Activated CD4-positive, alpha-beta memory T cell treated with anti-CD3 and anti-CD28 coated beads, Interleukin-2, amount 10 ng/mL, durations not matched to agents 7 days and 5 days (primary cell): Measurements from ENCODE around the gene FAM98C. TPM values are rescaled to one million over a fixed set of nuclear protein-coding genes. Genes with fewer than 3 reads are reported as not detected.

Source experiments
- CTCF ChIA-PET: fragments of 350-600 bp; sonication (Branson Sonifier 250); formaldehyde crosslinking; loops from one replicate; lab custom pipeline; 2021; ENCODE audit warnings: antibody characterized with exemption, inconsistent platforms; lab: Charles Lee
- POLR2A ChIA-PET: fragments of 350-600 bp; sonication (Branson Sonifier 250); formaldehyde crosslinking; loops from one replicate; lab custom pipeline; 2021; ENCODE audit warnings: antibody characterized with exemption; lab: Charles Lee
- DNase-seq: peaks from one replicate; pipeline ENCODE4 v3.0.0-alpha.2; 2020
- H3K27ac Mint-ChIP-seq: one replicate; pipeline ENCODE4 v1.8.0; 2021; ENCODE audit warnings: mild to moderate bottlenecking, mixed read lengths
- H3K27me3 Mint-ChIP-seq: one replicate; pipeline ENCODE4 v1.8.0; 2021; ENCODE audit warnings: mixed read lengths
- H3K36me3 Mint-ChIP-seq: one replicate; pipeline ENCODE4 v1.8.0; 2021; ENCODE audit warnings: low read depth, mixed read lengths
- H3K4me1 Mint-ChIP-seq: one replicate; pipeline ENCODE4 v1.8.0; 2021; ENCODE audit warnings: mixed read lengths
- H3K4me3 Mint-ChIP-seq: one replicate; pipeline ENCODE4 v1.8.0; 2021; ENCODE audit warnings: mild to moderate bottlenecking, mixed read lengths
- H3K9me3 Mint-ChIP-seq: one replicate; pipeline ENCODE4 v1.8.0; 2021; ENCODE audit warnings: mixed read lengths
- total RNA-seq, 2 experiments: library from RNA; stranded (reverse); gene quantifications; one replicate each; pipeline ENCODE4 v1.2.3, GENCODE V29; 2021

Gene FAM98C
- total RNA-seq, 2 experiments from 2014 or later = 34.7 to 36.5 TPM

- CTCF ChIA-PET = interaction anchor here (1.9 kb wide), 1 partner anchor 34 kb away, joined by 4 read pairs; the partner anchor contains the start of gene FAM98C
- Mint-ChIP-seq H3K27me3 (peaks cover 6% of the 10 kb centered on the region), H3K4me3 (no peak overlapping the region), H3K27ac (no peak overlapping the region), H3K4me1 (peaks cover 14% of the 10 kb centered on the region), H3K36me3 (no peaks in the 10 kb centered on the region), H3K9me3 (no peaks in the 10 kb centered on the region)
- POLR2A ChIA-PET = no interaction called here
- no peak for DNase-seq
These were observed 34.4 kb downstream of the FAM98C start for GRCh38 chr19:38437295-38437694.

DNA sequence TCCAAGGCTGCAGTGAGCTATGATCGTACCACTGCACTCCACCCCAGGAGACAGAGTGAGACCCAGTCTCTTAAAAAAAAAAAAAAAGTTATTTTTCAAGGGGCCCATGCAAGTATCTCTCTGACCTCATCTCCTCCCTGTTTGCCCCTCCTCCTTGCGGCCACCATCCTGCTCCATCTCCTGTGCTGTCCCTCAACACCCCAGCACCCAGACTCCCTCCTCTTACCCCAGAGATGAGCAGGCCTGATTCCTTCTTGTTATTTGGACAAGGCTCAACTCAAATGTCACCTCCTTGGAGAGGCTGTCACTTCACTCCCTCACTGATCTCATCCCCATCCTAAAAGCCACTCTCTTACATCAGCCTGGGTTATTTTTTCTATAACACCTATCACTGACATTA is 35.0 kb downstream of the FAM98C start:
- Mint-ChIP-seq H3K4me3 (no peak overlapping the region), H3K27ac (no peak overlapping the region), H3K27me3 (peaks cover 6% of the 10 kb centered on the region), H3K36me3 (no peaks in the 10 kb centered on the region), H3K4me1 (peaks cover 14% of the 10 kb centered on the region), H3K9me3 (no peaks in the 10 kb centered on the region)
- DNase-seq = no peak
- ChIA-PET CTCF (interaction anchor here (1.9 kb wide), 1 partner anchor 35 kb away, joined by 4 read pairs; the partner anchor contains the start of gene FAM98C), POLR2A (no interaction called here)

GRCh38 chr19:38440592-38440991 is 37.7 kb downstream of the FAM98C start:
- POLR2A ChIA-PET = no interaction called here
- DNase-seq = no peak
- Mint-ChIP-seq H3K4me3 (no peak overlapping the region), H3K4me1 (peaks cover 7% of the 10 kb centered on the region), H3K9me3 (no peaks in the 10 kb centered on the region), H3K27me3 (no peaks in the 10 kb centered on the region), H3K36me3 (no peaks in the 10 kb centered on the region), H3K27ac (no peak overlapping the region)
- CTCF ChIA-PET = interaction anchor here (1.3 kb wide), 1 partner anchor 38 kb away, joined by 10 read pairs; the partner anchor contains the start of gene FAM98C

DNA sequence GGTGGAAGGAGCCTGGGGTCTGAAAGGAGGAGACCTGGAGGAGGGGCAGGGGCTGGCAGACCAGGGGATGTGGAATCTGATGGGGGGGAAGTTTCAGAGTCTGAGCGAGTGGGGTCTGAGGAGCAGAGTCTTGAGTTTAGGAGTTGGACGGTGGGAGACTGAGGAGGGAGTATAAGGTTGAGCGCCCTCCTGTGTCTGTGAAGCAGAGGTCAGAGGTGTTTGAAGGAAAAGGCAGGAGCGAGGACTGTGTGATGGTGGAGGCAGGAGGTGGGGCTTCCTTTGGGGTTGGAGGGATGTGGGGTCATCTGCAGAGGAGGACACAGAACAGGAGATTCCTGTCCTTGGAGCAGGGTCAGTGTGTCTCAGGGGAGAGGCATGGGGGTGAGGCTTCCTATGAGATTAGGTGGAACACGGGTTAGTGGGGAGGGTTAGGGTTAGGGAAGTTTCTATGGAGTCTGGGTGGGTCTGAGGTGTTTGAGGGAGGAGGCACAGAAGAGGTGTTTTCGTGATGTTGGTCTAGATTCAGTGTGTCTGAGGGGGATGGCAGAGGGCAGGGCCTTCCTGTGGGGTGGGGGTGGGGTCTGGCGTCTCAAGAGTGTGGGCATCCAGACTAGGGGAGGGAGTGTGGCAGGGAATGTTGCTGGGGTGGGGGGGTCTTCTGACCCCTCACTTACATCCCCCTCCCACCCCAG is 38.9 kb downstream of the FAM98C start:
- Mint-ChIP-seq H3K4me3 (no peak overlapping the region), H3K36me3 (no peaks in the 10 kb centered on the region), H3K4me1 (peaks cover 10% of the 10 kb centered on the region), H3K9me3 (no peaks in the 10 kb centered on the region), H3K27me3 (no peaks in the 10 kb centered on the region), H3K27ac (no peak overlapping the region)
- ChIA-PET CTCF (interaction anchor here (1.0 kb wide), 1 partner anchor 39 kb away, joined by 3 read pairs; the partner anchor contains the start of gene FAM98C), POLR2A (no interaction called here)
- DNase-seq = no peak

GRCh38 chr19:38442736-38443135 is 39.8 kb downstream of the FAM98C start:
- Mint-ChIP-seq H3K27ac (no peak overlapping the region), H3K4me1 (peaks cover 10% of the 10 kb centered on the region), H3K4me3 (no peak overlapping the region), H3K36me3 (no peaks in the 10 kb centered on the region), H3K9me3 (no peaks in the 10 kb centered on the region), H3K27me3 (no peaks in the 10 kb centered on the region)
- POLR2A ChIA-PET = no interaction called here
- DNase-seq = no peak
- CTCF ChIA-PET = no interaction called here

- Mint-ChIP-seq H3K4me1 (peaks cover 10% of the 10 kb centered on the region), H3K36me3 (no peaks in the 10 kb centered on the region), H3K27ac (no peak overlapping the region), H3K9me3 (no peaks in the 10 kb centered on the region), H3K4me3 (no peak overlapping the region), H3K27me3 (no peaks in the 10 kb centered on the region)
- ChIA-PET CTCF (interaction anchor here (1.0 kb wide), 1 partner anchor 38 kb away, joined by 3 read pairs; no protein-coding TSS in a partner anchor), POLR2A (no interaction called here)
- DNase-seq = no peak
These were observed 40.6 kb downstream of the FAM98C start for GRCh38 chr19:38443458-38443999.

DNA sequence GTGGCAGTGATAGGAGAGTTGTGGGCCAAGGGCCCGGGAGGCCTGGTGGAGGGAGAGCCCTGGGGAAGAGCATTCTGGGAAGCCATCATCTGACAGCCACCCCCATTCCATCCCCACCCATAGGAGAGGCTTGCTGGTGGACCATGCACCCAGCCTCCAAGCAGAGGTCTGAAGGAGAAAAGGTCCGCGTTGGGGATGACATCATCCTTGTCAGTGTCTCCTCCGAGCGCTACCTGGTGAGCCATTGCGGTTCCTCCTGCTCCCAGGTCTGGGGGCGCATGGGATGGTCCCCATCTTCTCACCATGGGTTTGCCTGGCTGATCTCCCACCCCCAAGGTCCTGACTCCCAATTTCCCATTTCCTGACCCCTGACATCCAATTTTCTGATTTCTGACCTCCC is 41.1 kb downstream of the FAM98C start:
- no peaks in the 10 kb centered on the region for H3K27me3 Mint-ChIP-seq
- no peaks in the 10 kb centered on the region for H3K9me3 Mint-ChIP-seq
- no peak overlapping the region for H3K4me3 Mint-ChIP-seq
- H3K36me3 Mint-ChIP-seq = no peaks in the 10 kb centered on the region
- POLR2A ChIA-PET = no interaction called here
- peaks cover 10% of the 10 kb centered on the region for H3K4me1 Mint-ChIP-seq
- DNase-seq = no peak
- H3K27ac Mint-ChIP-seq = no peak overlapping the region
- CTCF ChIA-PET = interaction anchor here (1.0 kb wide), 1 partner anchor 39 kb away, joined by 3 read pairs; no protein-coding TSS in a partner anchor

GRCh38 chr19:38445362-38445761 is 42.5 kb downstream of the FAM98C start:
- H3K4me3 Mint-ChIP-seq = no peak overlapping the region
- POLR2A ChIA-PET = no interaction called here
- no peaks in the 10 kb centered on the region for H3K9me3 Mint-ChIP-seq
- CTCF ChIA-PET = interaction anchor here (1.3 kb wide), 1 partner anchor 42 kb away, joined by 3 read pairs; the partner anchor contains the start of gene FAM98C
- H3K27me3 Mint-ChIP-seq = peaks cover 3% of the 10 kb centered on the region
- no peaks in the 10 kb centered on the region for H3K36me3 Mint-ChIP-seq
- DNase-seq = no peak
- no peak overlapping the region for H3K27ac Mint-ChIP-seq
- peaks cover 10% of the 10 kb centered on the region for H3K4me1 Mint-ChIP-seq

DNA sequence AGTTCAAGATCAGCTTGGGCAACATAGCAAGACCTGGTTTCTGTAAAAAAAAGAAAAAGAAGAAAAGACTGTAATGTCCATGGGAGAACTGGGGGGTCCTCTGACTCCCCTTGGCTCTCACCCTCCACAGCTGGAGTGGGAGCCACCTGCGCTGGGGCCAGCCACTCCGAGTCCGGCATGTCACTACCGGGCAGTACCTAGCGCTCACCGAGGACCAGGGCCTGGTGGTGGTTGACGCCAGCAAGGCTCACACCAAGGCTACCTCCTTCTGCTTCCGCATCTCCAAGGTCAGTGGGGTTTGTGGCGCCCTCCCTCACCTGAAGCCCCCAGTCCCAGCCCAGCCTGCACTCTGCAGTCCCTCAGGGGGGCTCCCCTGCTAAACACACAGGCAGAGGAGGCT is 45.3 kb downstream of the FAM98C start:
- DNase-seq = no peak
- H3K4me3 Mint-ChIP-seq = no peak overlapping the region
- H3K4me1 Mint-ChIP-seq = peaks cover 6% of the 10 kb centered on the region
- no peaks in the 10 kb centered on the region for H3K36me3 Mint-ChIP-seq
- ChIA-PET POLR2A (no interaction called here), CTCF (interaction anchor here (0.6 kb wide), 1 partner anchor 1476 kb away, joined by 3 read pairs; no protein-coding TSS in a partner anchor)
- H3K27me3 Mint-ChIP-seq = peaks cover 3% of the 10 kb centered on the region
- H3K27ac Mint-ChIP-seq = no peak overlapping the region
- no peaks in the 10 kb centered on the region for H3K9me3 Mint-ChIP-seq

- no peaks in the 10 kb centered on the region for H3K9me3 Mint-ChIP-seq
- CTCF ChIA-PET = no interaction called here
- H3K4me3 Mint-ChIP-seq = no peak overlapping the region
- H3K36me3 Mint-ChIP-seq = no peaks in the 10 kb centered on the region
- POLR2A ChIA-PET = no interaction called here
- peaks cover 6% of the 10 kb centered on the region for H3K4me1 Mint-ChIP-seq
- DNase-seq = no peak
- H3K27me3 Mint-ChIP-seq = peaks cover 3% of the 10 kb centered on the region
- no peak overlapping the region for H3K27ac Mint-ChIP-seq
These were observed 46.6 kb downstream of the FAM98C start for GRCh38 chr19:38449518-38449917.

DNA sequence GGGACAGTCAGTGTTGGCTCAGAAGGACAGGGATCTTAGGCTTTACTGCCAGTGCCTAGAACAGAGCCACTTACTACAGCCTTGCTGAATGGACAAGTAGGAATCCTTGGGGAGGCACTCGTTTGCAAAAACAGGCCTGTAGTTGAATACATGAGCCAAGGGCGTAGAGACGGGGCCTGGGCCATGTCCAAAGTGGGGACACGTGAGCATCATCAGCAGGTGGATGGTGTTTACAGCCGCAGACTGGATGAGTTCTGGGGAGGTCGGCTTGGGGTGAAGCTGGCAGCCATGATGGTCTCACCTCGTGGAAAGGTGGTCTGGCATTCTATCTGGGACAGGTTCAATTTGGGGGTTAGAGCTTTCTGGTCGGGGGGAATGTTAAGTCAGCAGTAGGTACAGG is 48.1 kb downstream of the FAM98C start:
- DNase-seq = no peak
- Mint-ChIP-seq H3K9me3 (no peaks in the 10 kb centered on the region), H3K36me3 (no peaks in the 10 kb centered on the region), H3K27me3 (peaks cover 3% of the 10 kb centered on the region), H3K27ac (no peak overlapping the region), H3K4me3 (no peak overlapping the region), H3K4me1 (peaks cover 1% of the 10 kb centered on the region)
- CTCF ChIA-PET = interaction anchor here (1.3 kb wide), 1 partner anchor 11 kb away, joined by 4 read pairs; no protein-coding TSS in a partner anchor
- POLR2A ChIA-PET = no interaction called here

DNA sequence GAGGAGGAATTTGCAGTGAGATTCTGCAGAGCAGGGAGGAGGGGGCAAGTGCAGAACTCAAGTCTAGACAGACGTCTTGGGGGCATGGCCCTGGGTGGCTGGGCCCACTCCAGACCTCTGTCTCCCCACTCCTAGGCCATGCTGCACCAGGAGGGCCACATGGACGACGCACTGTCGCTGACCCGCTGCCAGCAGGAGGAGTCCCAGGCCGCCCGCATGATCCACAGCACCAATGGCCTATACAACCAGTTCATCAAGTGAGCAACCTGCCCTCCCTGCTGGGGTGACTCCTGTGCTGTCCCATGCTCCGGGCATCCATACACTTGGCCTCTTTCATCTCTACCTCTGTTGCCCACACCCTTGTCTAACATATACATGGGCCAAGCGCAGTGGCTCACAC is 48.7 kb downstream of the FAM98C start:
- Mint-ChIP-seq H3K27me3 (peaks cover 3% of the 10 kb centered on the region), H3K9me3 (no peaks in the 10 kb centered on the region), H3K27ac (no peak overlapping the region), H3K4me3 (no peak overlapping the region), H3K4me1 (no peaks in the 10 kb centered on the region), H3K36me3 (no peaks in the 10 kb centered on the region)
- DNase-seq = no peak
- CTCF ChIA-PET = interaction anchor here (1.3 kb wide), 1 partner anchor 12 kb away, joined by 4 read pairs; no protein-coding TSS in a partner anchor
- POLR2A ChIA-PET = no interaction called here
